Kidney epithelial cell (primary cell): ENCODE data around the gene WDR70. TPM values are rescaled to one million over a fixed set of nuclear protein-coding genes. Genes with fewer than 3 reads are reported as not detected.

Experiments used
- DNase-seq: peaks from one replicate; pipeline ENCODE4 v3.0.0-alpha.2; 2010; ENCODE audit warnings: low read depth
- H3K27me3 ChIP-seq: 2 replicates; pipeline ENCODE4 v1.6.0; 2011; ENCODE audit warnings: low read length; ENCODE audit not compliant: control insufficient read depth, insufficient read depth
- H3K36me3 ChIP-seq: 2 replicates; pipeline ENCODE4 v1.5.1; 2011; ENCODE audit warnings: low read length; ENCODE audit not compliant: control insufficient read depth, insufficient read depth
- H3K4me3 ChIP-seq: 2 replicates; pipeline ENCODE4 v1.5.1; 2011; ENCODE audit warnings: low read depth, mild to moderate bottlenecking, control low read depth, low read length
- total RNA-seq: library from RNA; depleted of rRNA; stranded (reverse); fragments of >200 nt; gene quantifications from 2 replicates; pipeline ENCODE4 v1.2.3, GENCODE V29; 2015
- TF ChIP-seq, protein P1 (sequence below): IDR thresholded peaks from 2 replicates; pipeline ENCODE4 v1.5.1; 2011; ENCODE audit warnings: mild to moderate bottlenecking, moderate library complexity, low read length, control low read depth, inconsistent platforms; ENCODE audit not compliant: insufficient read depth, poor library complexity, severe bottlenecking

Gene WDR70
- total RNA-seq, 1 donor from 2014 or later: 19.6 TPM

- no peak for DNase-seq
- Histone ChIP-seq H3K4me3 (no peak overlapping the region), H3K36me3 (no peaks in the 10 kb centered on the region), H3K27me3 (no peaks in the 10 kb centered on the region)
- TF ChIP-seq, protein P1, sequence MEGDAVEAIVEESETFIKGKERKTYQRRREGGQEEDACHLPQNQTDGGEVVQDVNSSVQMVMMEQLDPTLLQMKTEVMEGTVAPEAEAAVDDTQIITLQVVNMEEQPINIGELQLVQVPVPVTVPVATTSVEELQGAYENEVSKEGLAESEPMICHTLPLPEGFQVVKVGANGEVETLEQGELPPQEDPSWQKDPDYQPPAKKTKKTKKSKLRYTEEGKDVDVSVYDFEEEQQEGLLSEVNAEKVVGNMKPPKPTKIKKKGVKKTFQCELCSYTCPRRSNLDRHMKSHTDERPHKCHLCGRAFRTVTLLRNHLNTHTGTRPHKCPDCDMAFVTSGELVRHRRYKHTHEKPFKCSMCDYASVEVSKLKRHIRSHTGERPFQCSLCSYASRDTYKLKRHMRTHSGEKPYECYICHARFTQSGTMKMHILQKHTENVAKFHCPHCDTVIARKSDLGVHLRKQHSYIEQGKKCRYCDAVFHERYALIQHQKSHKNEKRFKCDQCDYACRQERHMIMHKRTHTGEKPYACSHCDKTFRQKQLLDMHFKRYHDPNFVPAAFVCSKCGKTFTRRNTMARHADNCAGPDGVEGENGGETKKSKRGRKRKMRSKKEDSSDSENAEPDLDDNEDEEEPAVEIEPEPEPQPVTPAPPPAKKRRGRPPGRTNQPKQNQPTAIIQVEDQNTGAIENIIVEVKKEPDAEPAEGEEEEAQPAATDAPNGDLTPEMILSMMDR: no peak
Observed at GRCh38 chr5:37724395-37725125, 345.4 kb downstream of the WDR70 start.

GRCh38 chr5:37725185-37725584 lies 346.1 kb downstream of the WDR70 start:
- no peaks in the 10 kb centered on the region for H3K36me3 ChIP-seq
- TF ChIP-seq, protein P1: no peak
- DNase-seq: no peak
- H3K4me3 ChIP-seq: no peak overlapping the region
- H3K27me3 ChIP-seq: no peaks in the 10 kb centered on the region

- TF ChIP-seq, protein P1: no peak
- no peaks in the 10 kb centered on the region for H3K27me3 ChIP-seq
- no peaks in the 10 kb centered on the region for H3K36me3 ChIP-seq
- DNase-seq: no peak
- H3K4me3 ChIP-seq: no peak overlapping the region
Observed at GRCh38 chr5:37727238-37727637, 348.1 kb downstream of the WDR70 start.

- H3K4me3 ChIP-seq: no peak overlapping the region
- H3K27me3 ChIP-seq: no peaks in the 10 kb centered on the region
- TF ChIP-seq, protein P1: no peak
- DNase-seq: no peak
- H3K36me3 ChIP-seq: no peaks in the 10 kb centered on the region
Observed at GRCh38 chr5:37730896-37731455, 351.9 kb downstream of the WDR70 start.

DNA sequence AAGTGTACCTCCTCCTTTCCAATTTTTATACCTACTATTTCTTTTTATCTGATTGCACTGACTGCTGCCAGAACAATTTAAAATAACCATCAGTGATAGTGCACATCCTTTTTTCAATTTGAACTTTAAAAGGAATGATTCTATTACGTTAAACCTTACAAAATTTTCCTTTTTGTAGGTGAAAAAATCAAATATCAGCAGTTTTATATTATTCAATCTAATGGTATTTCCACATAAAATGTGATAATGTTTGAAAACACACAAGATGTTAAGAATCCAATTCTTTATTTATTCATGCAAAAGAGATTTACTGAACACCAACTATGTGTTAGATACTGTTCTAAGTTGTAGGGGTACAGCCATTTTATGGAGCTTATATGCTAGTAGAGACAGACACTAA lies 355.0 kb downstream of the WDR70 start:
- no peak overlapping the region for H3K4me3 ChIP-seq
- no peaks in the 10 kb centered on the region for H3K36me3 ChIP-seq
- no peak for DNase-seq
- H3K27me3 ChIP-seq: no peaks in the 10 kb centered on the region
- TF ChIP-seq, protein P1: no peak
